ENCODE results near the gene DAZAP1.

GRCh38 chr19:1483979-1484428 lies 76.6 kb downstream of the DAZAP1 start:
- TF ChIP-seq, protein P1, sequence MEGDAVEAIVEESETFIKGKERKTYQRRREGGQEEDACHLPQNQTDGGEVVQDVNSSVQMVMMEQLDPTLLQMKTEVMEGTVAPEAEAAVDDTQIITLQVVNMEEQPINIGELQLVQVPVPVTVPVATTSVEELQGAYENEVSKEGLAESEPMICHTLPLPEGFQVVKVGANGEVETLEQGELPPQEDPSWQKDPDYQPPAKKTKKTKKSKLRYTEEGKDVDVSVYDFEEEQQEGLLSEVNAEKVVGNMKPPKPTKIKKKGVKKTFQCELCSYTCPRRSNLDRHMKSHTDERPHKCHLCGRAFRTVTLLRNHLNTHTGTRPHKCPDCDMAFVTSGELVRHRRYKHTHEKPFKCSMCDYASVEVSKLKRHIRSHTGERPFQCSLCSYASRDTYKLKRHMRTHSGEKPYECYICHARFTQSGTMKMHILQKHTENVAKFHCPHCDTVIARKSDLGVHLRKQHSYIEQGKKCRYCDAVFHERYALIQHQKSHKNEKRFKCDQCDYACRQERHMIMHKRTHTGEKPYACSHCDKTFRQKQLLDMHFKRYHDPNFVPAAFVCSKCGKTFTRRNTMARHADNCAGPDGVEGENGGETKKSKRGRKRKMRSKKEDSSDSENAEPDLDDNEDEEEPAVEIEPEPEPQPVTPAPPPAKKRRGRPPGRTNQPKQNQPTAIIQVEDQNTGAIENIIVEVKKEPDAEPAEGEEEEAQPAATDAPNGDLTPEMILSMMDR (conservative IDR thresholded peaks at IDR 0.05; ENCODE audit: low read depth, low read length) = no peak
- no peak for TF ChIP-seq EZH2 (IDR thresholded peaks at IDR 0.05; ENCODE audit: borderline replicate concordance, low read depth, low read length, poor library complexity, severe bottlenecking)
